ENCODE measurements around the gene CUL2. TPM values are rescaled to one million over a fixed set of nuclear protein-coding genes. Genes with fewer than 3 reads are reported as not detected.

The CUL2 gene
- total and polyA plus RNA-seq, 10 of the 15 experiments (the other 5 are each of a cell fraction or from before 2014, with no cell fraction given), result 11.9 to 56.5 (median 33.2) TPM

DNA sequence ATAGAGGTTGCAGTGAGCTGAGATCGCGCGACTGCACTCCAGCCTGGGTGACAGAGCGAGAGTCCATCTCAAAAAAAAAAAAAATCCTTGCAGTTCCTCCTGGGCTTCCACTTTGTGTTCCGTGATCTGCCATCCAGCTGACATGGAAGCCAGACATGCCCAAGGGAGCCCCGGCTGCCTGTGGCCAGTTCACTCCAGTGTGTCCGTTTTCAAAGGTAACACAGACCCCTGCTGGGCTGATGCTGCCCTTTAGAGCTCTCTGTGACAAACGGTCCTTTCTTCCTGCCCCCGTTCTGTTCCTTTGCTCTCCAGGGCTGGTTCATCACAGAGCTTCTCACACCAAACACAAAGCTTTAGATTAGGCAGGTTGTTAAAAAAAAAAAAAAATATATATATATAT lies 130.8 kb downstream of the CUL2 start:
- BruUV-seq (replicated peaks), result no TSS peak
- Histone ChIP-seq H3K4me2 (ENCODE audit: control insufficient read depth, insufficient read depth) (no peak overlapping the region), H3K36me3 (ENCODE audit: control insufficient read depth in 2 of 2, insufficient read depth in 2 of 2, low read length in 1 of 2) (no peaks in the 10 kb centered on the region), H3K27me3 (replicated peaks in 1 of 2; ENCODE audit: control insufficient read depth in 2 of 2, insufficient read depth in 2 of 2, low read length in 1 of 2) (no peaks in the 10 kb centered on the region; a peak in 1 of 4 replicates), H2AFZ (ENCODE audit: control insufficient read depth, low read depth, low read length) (no peak overlapping the region), H3K4me3 (no peak overlapping the region), H4K20me1 (ENCODE audit: control insufficient read depth, insufficient read depth) (no peaks in the 10 kb centered on the region), H3K9ac (ENCODE audit: control insufficient read depth, insufficient read depth, low read length) (no peak overlapping the region), H3K9me3 (replicated peaks; ENCODE audit: control insufficient read depth, insufficient read depth, low read length) (no peaks in the 10 kb centered on the region), H3K4me1 (ENCODE audit: control insufficient read depth, insufficient read depth, low read length) (no peaks in the 10 kb centered on the region), H3K27ac (ENCODE audit: control insufficient read depth, insufficient read depth) (no peak overlapping the region), H3K79me2 (ENCODE audit: control insufficient read depth, insufficient read depth, low read length) (no peaks in the 10 kb centered on the region)
- in situ Hi-C loops (cut with MboI), result no loop called here
- FAIRE-seq (no peak), DNase-seq (ENCODE audit: low read depth, low spot score) (no peak), ATAC-seq (peak; percentile 23; the same call in 1 of the 3 replicates)
- TF ChIP-seq NR2F1 (conservative IDR thresholded peaks at IDR 0.05) (no peak), CTCF (IDR thresholded peaks at IDR 0.05 in 2 of 3, conservative IDR thresholded peaks at IDR 0.05 in 1 of 3; ENCODE audit: control insufficient read depth in 2 of 3, extremely low read depth in 1 of 3, insufficient read depth in 1 of 3, low read depth in 3 of 3, low read length in 3 of 3) (peak in 1 of 3 experiments; percentile 12; a peak in 1 of 6 replicates)
- intact Hi-C loops (cut with micrococcal nuclease; ENCODE audit: unreplicated experiment), result no loop called here
- RAD21 ChIA-PET (ENCODE audit: unreplicated experiment), result interaction anchor here (0.5 to 2.1 kb wide), 11 partner anchors 17 to 304 kb away, joined by 3 to 25 read pairs (median 4); no protein-coding TSS in a partner anchor
- WGBS (ENCODE audit: insufficient coverage, insufficient replicate concordance, low lambda C conversion rate, missing lambda C conversion rate), result 51% methylated on average over 9 of the region's 9 CpGs
- POLR2A ChIA-PET, result interaction anchor here (0.7 kb wide), 1 partner anchor 14 kb away, joined by 3 read pairs; no protein-coding TSS in a partner anchor
- SMC1A ChIA-PET (ENCODE audit: uncharacterized antibody, unreplicated experiment), result interaction anchor here (0.6 to 2.9 kb wide), 12 partner anchors 9 to 303 kb away, joined by 3 to 26 read pairs (median 4); no protein-coding TSS in a partner anchor
- CTCF ChIA-PET, result interaction anchor here (0.6 to 3.9 kb wide), 8 partner anchors 15 to 304 kb away, joined by 3 to 23 read pairs (median 4); no protein-coding TSS in a partner anchor

Small RNAs within 50 kb of the gene (microRNA-seq; reads per million reads assigned to microRNA genes)
- 9.4 reads per million, percentile 43 among the genes with 10 or more reads in this experiment for gene MIR3611

Small RNAs within 50 kb of the gene (small RNA-seq; reads per million reads assigned to genes)
- gene MIR3611, result 1.2 reads per million, percentile 38 among the genes with 10 or more reads in this experiment
- not detected for gene RNU7-77P

Other genes with a start within 250 kb of the CUL2 start
- gene CREM, start 36.5 kb upstream of the CUL2 start, total RNA-seq (2014; rRNA removed), result 57.0 and 70.6 TPM in 2 replicates
- gene CREM, start 36.5 kb upstream of the CUL2 start, total RNA-seq (2014; rRNA removed; fragmentation: Illumina TruSeq; extraction: Trizol), result 57.6 and 58.5 TPM in 2 replicates
- gene CREM, start 36.5 kb upstream of the CUL2 start, total RNA-seq (2021), result 50.5 and 51.3 TPM in 2 replicates
- 70.6 and 82.5 TPM in 2 replicates for gene CREM, start 36.5 kb upstream of the CUL2 start, polyA plus RNA-seq (2011; rRNA removed)
- gene CREM, start 36.5 kb upstream of the CUL2 start, polyA plus RNA-seq (2014; fragmentation: Illumina TruSeq; extraction: Trizol), result 59.7 and 59.9 TPM in 2 replicates
- 10 to 100 TPM; 64.2 to 70.7 TPM for gene CREM, start 36.5 kb upstream of the CUL2 start, polyA plus RNA-seq (2014; fragmentation: Nextera tagmentation; extraction: Ambion mirVana)
- 78.5 and 82.9 TPM in 2 replicates for gene CREM, start 36.5 kb upstream of the CUL2 start, polyA plus RNA-seq (2014; rRNA removed)
- gene CREM, start 36.5 kb upstream of the CUL2 start, polyA plus RNA-seq (2016; fragmentation: Nextera tagmentation; extraction: Ambion mirVana), result 100 to 1,000 TPM; 100 to 115 TPM
- 26.8 and 28.1 TPM in 2 replicates for gene CCNY, start 246.2 kb upstream of the CUL2 start, total RNA-seq (2014; rRNA removed)
- gene CCNY, start 246.2 kb upstream of the CUL2 start, total RNA-seq (2014; rRNA removed; fragmentation: Illumina TruSeq; extraction: Trizol), result 23.6 and 25.3 TPM in 2 replicates
- 47.8 and 50.0 TPM in 2 replicates for gene CCNY, start 246.2 kb upstream of the CUL2 start, total RNA-seq (2021)
- 47.3 and 47.9 TPM in 2 replicates for gene CCNY, start 246.2 kb upstream of the CUL2 start, polyA plus RNA-seq (2011; rRNA removed)
- gene CCNY, start 246.2 kb upstream of the CUL2 start, polyA plus RNA-seq (2014; fragmentation: Illumina TruSeq; extraction: Trizol), result 43.9 and 48.5 TPM in 2 replicates
- gene CCNY, start 246.2 kb upstream of the CUL2 start, polyA plus RNA-seq (2014; fragmentation: Nextera tagmentation; extraction: Ambion mirVana), result 1 to 10 TPM; 6.5 to 7.7 TPM
- 29.6 and 34.2 TPM in 2 replicates for gene CCNY, start 246.2 kb upstream of the CUL2 start, polyA plus RNA-seq (2014; rRNA removed)
- gene CCNY, start 246.2 kb upstream of the CUL2 start, polyA plus RNA-seq (2016; fragmentation: Nextera tagmentation; extraction: Ambion mirVana), result 1 to 10 TPM; 3.6 to 5.0 TPM

All from GM12878 (cell line).